NT2/D1 (cell line): ENCODE data around the gene SRGAP1.

Source experiments
- SUZ12 ChIP-seq: IDR thresholded peaks from 2 replicates; pipeline ENCODE4 v1.6.1; 2011; ENCODE audit not compliant: insufficient read length, insufficient read depth; ENCODE audit errors: extremely low read depth
- YY1 ChIP-seq: IDR thresholded peaks from 2 replicates; pipeline ENCODE4 v1.6.1; 2011; ENCODE audit not compliant: insufficient read length, insufficient read depth
- ZNF274 ChIP-seq: IDR thresholded peaks from 2 replicates; pipeline ENCODE4 v1.6.1; 2011; ENCODE audit warnings: mild to moderate bottlenecking, low read depth, low read length

DNA sequence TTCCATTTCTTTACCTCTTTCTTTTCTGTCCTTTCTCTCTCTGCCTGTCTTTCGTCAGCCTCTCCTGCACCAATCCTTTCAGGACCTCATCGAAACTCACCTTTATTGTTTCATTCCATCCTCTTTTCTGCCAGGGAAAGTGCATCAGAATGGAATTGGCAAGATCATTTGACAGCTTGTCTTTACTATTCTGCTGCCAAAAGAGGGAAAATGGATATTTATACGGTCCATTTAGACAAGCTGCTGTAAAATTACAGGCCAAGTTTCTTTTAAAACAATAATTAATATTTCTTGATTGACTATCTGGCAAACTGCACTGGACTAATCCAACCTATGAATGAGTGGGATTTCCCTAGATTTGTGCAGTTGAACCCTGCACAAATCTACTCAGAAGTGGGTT lies 7.6 kb upstream of the SRGAP1 start:
- TF ChIP-seq YY1 (no peak), ZNF274 (no peak), SUZ12 (no peak)
